ENCODE data around the gene APOC1.
"Not testable (repeated sequence)": the region's sequence is repeated elsewhere in the genome, so short reads cannot be mapped to it uniquely, and the experiment has no call there.

The APOC1 gene

DNA sequence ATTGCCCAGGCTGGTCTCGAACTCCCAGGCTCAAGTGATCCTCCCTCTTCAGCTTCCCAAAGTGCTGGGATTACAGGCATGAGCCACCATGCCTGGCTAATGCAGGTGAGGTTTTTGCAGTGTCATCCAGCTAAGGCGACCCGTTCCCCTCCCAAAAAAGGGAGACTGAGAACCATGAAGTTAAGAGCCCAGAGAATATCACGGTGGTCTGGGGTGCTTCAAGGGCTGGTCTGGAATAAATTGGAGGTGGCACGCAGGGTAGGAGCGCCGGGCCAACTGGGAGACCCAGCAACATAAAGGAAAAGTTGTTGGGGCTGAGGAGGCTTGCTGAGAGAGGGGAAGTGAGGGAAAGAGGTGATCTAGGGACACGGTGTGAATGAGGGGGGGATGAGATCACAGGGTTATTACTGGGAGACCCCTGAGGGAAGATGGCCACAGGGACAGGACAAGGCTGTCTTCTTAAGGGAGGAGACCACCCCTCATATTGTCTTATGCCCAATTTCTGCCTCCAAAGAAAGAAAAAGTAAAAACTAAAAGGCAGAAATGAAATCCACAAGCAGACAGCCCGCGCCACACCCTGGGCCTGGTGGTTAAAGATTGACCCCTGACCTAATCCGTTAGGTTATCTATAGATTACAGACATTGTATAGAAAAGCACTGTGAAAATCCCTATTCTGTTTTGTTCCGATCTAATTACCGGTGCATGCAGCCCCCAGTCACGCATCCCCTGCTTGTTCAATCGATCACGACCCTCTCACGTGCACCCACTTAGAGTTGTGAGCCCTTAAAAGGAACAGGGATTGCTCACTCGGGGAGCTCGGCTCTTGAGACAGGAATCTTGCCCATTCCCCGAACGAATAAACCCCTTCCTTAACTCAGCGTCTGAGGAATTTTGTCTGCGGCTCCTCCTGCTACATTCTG is 636 bp upstream of the APOC1 start:
- not testable (repeated sequence) for ATAC-seq

DNA sequence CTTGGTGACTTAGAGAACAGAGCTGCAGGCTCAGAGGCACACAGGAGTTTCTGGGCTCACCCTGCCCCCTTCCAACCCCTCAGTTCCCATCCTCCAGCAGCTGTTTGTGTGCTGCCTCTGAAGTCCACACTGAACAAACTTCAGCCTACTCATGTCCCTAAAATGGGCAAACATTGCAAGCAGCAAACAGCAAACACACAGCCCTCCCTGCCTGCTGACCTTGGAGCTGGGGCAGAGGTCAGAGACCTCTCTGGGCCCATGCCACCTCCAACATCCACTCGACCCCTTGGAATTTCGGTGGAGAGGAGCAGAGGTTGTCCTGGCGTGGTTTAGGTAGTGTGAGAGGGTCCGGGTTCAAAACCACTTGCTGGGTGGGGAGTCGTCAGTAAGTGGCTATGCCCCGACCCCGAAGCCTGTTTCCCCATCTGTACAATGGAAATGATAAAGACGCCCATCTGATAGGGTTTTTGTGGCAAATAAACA is 9.9 kb downstream of the APOC1 start:
- ATAC-seq = no peak

DNA sequence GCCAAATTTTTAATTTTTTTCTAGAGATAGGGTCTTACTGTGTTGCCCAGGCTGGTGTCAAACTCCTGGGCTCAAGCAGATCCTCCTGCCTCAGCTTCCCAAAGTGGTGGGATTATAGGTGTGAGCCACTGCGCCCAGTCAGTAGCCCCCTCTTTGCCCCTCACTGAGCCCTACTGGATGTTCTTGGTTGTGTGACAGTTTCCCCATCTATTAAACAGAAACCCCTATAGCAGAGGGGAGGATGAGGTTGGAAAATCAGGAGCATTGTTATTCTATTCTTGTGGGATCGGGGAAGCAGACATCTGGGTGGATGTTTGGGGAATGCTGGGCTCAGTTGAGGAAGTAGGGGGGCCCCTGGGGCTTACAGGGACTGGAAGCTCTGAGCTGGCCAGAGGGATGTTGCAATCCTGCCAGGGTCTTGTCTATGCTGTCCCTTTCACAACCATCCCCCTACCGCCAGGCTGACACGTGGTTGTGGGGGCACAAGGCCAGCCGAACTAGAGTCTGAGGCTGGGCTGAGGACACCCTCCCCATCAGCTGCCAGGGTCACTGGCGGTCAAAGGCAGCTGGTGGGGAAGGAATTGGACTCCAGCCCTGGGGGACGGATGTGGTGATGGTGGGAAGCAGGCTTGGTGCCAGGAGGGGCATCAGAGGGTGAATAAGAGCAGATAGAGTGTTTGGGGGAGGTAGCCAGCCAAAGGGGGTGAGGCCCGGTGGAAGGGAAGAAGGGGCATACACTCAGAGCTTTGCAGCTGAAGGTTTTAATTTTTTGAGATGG is 10.9 kb downstream of the APOC1 start:
- no peak for ATAC-seq

DNA sequence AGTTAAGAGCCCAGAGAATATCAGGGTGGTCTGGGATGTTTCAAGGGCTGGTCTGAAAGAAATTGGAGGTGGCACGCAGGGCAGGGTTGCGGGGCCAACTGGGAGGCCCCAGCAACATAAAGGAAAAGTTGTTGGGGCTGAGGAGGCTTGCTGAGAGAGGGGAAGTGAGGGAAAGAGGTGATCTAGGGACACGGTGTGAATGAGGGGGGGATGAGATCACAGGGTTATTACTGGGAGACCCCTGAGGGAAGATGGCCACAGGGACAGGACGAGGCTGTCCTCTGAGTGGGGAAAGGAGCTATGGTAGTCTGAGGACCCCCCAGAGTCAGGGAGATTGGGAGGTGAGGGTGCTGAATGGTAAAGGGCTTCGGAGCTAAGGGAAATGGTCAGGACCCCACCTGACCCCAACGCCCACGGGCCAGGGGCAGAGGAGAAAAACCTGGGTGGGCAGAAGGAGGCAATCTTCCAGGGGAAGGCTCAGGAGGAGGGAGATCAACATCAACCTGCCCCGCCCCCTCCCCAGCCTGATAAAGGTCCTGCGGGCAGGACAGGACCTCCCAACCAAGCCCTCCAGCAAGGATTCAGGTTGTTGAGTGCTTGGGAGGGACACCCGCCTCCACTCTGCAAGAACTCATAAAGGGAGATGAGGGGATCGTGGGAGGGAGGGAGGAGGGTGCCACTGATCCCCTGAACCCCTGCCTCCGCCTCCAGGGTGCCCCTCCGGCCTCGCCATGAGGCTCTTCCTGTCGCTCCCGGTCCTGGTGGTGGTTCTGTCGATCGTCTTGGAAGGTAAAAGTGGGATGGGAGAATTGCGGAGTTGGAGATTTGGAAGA is 12.1 kb downstream of the APOC1 start:
- peak in 1 of 2 donors; percentile 32 for ATAC-seq

DNA sequence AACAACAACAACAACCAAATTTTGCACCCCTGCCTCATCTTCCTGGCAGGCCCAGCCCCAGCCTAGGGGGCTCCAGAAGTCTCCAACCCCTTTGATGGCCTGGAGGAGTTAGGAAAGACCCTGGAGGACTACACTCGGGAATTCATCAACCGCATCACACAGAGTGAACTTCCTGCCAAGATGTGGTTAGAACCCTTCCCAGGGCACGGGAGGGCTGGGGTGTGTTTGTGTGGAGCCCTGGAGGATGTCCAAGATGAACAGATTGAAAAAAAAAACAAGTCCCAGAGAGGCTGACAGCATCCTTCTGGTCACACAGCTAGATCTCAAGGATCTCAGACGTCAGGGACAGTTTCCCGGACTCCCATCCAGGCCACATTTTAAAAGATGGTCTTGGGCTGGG is 13.3 kb downstream of the APOC1 start:
- ATAC-seq = no peak

DNA sequence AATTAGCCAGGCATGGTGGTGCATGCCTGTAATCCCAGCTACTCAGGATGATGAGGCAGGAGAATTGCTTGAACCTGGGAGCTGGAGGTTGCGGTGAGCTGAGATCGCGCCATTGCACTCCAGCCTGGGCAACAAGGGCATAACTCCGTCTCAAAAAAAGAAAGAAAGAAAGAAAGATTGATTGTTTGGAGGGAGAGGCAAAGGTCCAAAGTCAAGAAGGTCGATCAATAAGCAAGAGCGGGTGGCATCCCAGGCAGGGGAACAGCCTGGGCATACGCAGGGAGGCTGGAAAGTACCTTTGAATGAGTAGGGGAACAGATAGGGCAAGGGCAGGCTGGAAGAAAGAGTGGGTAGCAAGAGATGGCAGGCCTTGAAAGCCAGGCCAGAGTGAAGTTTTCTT is 15.7 kb downstream of the APOC1 start:
- no peak for ATAC-seq

DNA sequence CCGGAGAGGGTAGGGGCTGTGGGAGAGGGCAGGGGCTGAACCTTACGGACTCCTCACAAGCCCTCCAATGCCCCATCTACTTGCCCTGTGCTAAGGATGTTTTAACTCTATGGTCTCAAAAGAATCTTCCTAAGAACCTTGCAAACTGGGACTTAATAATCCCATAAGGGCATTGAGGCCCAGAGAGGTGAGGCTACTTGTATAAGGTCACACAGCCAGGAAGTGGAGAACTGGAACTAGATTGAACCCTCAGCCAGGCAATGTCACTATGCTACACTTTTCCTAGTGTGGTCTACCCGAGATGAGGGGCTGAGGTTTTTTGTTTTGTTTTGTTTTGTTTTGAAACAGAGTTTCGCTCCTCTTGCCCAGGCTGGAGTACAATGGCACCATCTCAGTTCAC is 17.1 kb downstream of the APOC1 start:
- ATAC-seq = no peak

DNA sequence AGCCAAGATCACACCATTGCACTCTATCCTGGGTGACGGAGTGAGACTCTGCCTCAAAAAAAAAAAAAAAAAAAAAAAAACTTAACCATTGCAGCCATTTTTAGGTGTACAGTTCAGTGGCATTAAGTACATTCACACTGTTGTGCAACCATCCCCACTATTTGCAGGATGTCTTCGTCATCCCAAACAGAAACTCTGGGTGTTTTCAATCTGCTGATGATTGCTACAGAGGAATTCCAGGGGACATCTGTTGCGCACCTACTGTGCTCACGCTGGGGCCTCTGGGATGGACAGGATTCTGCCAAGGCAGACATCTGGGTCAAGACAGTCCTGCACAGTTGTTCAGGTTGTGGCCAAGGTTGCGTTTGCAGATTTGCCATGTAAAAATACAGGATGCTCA is 25.3 kb downstream of the APOC1 start:
- no peak for ATAC-seq

DNA sequence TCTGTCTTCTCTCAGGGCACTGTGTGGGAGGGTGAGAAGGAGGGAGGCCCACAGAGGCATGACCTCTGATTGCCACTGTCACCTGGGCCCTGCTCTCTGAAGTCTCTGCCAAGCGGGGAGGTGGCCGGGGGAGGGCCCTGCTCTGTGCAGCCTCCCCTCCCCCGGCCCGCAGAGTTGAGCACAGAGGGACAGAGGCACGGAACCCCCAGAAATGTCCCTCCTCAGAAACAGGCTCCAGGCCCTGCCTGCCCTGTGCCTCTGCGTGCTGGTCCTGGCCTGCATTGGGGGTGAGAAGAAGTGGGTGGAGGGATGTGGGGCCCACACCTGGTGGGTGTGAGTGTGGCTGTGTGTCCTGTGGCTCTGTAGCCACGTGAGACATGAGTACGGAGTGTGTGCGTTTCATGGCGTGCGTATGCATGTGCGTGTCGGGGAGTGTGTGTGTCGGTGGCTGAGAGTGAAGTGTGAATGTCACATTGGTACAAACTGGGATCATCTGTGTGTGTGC is 27.7 kb downstream of the APOC1 start, which contains the start of gene APOC4:
APOC4 (plus strand) TSS at position 171 of the 505 bp plus-strand sequence; CDS start at position 212, 41 bp downstream.
- no peak for ATAC-seq

DNA sequence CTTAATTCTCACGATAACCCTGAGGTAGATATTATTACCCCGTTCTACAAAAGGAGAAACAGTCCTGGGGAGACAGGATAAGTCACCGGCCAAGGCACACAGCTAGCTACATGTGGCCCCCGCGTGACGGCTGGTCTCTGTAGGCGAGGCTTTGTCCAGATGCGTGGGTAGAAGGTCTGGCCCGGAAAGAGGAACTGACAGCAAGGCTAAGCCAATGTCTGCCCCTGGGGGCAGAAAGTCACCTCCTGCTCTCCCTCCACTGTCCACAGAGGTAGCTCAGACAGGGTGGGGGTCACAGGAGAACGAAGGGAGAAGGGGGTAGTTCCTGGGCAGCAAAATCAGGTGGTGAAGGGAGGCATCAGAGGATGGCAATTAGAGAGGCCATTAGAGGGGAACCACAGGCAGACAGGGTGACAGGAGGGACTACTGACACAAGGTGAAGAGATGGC is 29.4 kb downstream of the APOC1 start:
- no peak for ATAC-seq

DNA sequence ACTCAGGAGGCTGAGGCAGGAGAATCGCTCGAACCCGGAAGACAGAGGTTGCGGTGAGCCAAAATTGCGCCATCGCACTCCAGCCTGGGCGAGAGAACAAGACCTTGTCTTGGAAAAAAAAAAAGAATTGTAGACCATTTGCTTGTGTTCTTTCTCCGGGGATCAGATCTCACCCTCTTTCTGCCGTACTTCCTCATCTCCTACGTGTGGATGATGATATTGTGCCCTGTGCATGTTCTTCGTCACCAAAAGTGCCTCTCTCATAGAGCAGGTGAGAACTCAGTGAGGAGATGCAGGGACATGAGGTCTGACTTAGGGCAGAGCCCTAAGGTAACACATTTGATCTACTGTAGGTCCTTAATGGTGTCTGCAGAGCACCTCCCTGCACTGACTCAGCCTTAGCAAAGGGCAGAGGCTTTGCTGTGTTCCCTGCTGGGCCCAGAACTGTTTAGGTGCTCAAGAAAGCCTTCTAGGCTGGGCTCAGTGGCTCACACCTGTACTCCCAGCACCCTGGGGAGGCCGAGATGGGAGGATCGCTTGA is 32.7 kb downstream of the APOC1 start:
- ATAC-seq = no peak

DNA sequence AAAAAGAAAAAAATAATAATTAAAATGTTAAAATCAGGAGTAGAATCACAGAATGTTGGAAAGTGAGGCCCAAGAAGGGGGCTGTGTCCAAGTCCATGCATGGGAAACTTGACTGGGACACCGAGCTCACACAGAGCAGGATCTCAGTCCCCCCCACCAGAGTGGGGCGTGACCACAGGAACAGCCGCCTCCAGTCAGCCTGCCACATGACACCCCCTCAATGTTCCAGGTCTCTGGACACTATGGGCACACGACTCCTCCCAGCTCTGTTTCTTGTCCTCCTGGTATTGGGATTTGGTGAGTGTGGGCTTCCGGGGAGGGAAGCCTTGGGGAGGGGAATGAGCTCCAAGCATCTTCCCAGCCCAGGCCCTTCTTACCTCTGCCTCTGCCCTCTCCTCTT is 33.8 kb downstream of the APOC1 start:
- ATAC-seq = no peak

DNA sequence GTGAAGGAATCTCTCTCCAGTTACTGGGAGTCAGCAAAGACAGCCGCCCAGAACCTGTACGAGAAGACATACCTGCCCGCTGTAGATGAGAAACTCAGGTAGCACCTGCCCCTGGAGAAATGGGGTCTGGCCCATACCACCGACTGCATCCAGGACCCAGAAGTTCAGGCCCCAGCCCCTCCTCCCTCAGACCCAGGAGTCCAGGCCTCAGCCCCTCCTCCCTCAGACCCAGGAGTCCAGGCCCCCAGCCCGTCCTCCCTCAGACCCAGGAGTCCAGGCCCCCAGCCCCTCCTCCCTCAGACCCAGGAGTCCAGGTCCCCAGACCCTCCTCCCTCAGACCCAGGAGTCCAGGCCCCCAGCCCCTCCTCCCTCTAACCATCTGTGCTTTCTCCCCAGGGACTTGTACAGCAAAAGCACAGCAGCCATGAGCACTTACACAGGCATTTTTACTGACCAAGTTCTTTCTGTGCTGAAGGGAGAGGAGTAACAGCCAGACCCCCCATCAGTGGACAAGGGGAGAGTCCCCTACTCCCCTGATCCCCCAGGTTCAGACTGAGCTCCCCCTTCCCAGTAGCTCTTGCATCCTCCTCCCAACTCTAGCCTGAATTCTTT is 34.5 kb downstream of the APOC1 start:
- no peak for ATAC-seq

DNA sequence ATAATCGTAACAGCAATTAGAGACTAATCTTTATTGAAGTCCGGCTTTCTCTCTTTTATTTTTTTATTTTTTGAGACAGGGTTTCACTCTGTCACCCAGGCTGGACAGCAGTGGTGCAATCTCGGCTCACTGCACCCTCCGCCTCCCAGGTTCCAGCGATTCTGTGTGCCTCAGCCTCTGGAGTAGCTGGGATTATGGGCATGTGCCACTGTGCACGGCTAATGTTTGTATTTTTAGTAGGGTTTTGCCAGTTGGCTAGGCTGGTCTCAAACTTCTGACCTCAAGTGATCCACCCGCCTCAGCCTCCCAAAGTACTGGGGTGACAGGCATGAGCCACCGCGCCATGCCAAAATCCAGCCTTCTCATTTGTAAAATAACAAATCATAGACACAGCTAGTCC is 35.1 kb downstream of the APOC1 start:
- ATAC-seq = no peak

DNA sequence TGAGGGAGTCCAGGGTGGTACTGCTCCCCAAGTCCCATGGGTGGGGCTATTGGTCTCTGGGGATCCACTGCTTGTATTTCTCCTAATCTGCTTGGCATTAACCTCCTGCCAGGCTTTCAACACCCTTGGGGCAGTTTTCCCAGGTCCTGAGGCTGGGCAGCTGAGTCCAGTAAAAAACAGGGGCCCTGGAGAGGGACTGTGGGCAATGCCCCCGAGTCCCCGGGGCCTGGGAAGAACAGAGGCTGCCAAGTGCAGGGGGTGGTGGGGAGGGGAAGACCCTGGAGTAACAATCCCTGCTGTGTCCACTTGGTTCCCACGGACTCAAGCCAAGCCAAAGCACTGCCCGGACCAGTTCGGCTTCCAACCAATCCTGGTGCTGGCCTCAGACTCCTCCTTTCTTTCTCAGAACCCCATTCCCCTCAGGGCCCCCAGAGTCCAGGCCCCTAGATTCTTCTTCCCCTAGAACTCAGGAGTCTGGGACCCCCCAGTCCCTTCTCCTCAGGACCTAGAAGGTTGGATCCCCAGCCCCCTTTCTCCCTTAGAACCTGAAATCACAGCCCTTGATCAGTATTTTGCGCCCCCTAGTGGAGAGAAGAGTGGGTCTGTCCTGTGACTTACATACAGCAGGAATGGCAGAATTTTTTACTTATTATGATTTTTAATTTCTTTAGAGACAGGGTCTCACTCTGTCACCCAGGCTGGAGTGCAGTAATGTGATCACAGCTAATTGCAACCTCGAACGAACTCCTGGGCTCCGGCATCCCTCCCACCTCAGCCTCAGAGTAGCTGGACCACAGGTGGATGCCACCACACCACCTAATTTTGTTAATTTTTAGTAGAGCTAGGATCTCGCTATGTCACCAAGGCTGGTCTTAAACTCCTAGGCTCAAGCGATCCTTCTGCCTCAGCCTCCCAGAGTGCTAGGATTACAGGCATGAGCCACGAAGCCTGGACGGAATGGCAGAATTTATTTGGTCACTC is 37.1 kb downstream of the APOC1 start:
- ATAC-seq = no peak

DNA sequence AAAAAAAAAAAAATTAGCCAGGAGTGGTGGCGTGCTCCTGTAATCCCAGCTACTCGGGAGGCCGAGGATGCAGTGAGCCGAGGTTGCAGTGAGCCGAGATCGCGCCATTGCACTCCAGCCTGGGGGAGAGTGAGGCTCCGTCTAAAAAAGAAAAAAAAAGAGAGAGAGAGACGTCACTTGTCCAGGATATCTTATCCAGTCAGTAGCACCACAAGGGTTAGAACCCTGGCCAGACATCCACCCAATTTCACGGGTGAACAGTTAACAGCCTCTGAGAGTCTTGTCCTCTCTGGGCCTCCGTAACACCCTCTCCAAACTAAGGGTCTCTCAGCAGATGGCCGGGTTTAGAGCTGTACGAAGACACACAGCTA is 39.9 kb downstream of the APOC1 start:
- ATAC-seq = no peak

DNA sequence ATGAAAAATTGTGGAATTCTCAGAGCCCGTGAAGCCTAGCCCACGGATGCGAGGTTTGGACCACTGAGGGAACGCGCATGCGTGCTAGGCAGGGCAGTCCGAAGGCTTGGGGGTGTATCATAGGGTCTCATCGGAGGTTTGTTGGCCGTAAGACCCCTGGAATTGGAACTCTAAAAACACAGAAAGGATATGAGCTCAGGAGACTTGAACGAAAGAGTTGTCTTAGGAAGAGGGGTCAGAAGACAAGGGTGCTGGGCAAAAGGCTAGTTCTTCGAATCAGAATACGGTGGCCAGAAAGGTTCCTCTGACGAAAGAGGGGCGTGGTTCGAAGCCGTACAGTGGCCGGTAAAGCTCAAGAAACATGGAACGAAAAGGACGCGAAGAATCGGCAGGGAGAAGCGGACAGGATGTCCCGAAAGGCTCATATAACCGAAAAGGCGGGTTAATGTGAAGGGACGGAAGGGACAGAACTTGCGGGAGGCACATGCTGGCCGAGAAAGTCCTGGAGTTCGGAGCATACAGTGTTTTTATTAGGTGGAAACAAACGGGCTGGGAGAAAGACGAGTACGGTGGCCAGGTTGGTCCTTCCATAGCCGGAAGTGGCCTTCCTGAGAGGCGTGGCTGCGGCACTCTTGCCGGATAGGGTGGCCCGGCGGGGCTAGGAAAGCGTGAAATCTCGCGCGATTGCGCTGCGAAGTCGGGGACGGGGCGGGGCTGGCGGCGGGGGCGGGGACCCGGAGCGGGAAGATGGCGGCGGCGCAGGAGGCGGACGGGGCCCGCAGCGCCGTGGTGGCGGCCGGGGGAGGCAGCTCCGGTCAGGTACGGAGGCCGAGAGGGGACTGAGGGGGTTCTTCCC is 40.5 kb downstream of the APOC1 start, which contains the start of gene CLPTM1:
CLPTM1 (plus strand) TSS at position 732 of the 856 bp plus-strand sequence; CDS start at position 748, 16 bp downstream.
- peak; percentile 95 to 96 for ATAC-seq

DNA sequence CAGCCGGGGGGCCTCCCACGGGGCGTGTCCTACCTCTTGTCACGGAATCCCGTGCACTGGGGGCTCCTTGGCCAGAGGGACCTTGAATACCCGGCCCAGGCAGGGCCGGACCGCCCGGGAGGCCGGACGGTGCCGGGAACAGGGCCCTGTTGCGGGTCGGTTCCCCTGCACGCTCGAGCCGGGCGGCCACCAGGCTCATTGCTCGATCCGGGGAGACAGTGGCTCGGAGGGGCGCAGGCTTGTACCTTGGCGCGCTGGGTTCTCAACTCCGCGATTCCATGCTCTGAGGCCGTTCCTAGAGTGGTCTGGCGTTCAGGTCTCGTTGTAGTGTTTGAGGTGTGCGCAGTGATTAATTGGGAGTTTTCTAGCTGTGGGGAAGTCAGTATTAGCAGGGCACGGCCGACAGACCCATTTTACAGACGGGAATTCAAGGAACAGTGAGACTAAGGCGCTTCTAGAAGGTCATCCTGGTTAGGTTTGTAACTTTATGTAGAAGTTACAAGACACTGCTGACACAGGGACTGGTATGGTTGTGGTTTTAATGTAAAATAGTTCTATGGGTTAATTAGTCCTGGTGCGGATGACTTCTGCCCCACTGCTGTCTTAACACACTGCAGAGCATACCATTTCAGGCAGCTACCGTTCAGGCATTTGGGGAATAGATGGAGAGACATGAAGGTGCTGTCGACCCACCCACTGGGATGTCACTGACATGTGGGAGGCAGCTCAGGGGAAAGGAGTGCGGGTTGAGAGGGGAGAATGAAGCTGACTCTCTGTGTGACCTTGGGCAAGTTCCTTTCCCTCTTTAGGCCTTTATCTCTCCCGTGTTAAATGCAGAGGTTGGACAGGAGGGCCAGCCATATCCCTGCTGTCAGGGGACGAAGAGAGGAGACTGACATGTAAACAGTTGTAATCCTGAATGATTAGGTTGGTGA is 41.4 kb downstream of the APOC1 start:
- ATAC-seq = peak; percentile 9 to 10

Measured in activated CD4-positive, CD25-positive, alpha-beta regulatory T cell treated with anti-CD3 and anti-CD28 coated beads, Interleukin-2, amount 50 U/mL, for 24 hours (primary cell).